Measurements from ENCODE around the gene ANKRD44.
"Not testable (repeated sequence)": the region's sequence is repeated elsewhere in the genome, so short reads cannot be mapped to it uniquely, and the experiment has no call there.

The ANKRD44 gene

GRCh38 chr2:197310271-197310985, at the start of gene ANKRD44:
Gene ANKRD44, minus strand, starts transcription at chr2:197310780. Its CDS starts 176 bp downstream, at chr2:197310604.
- peak; percentile 86 for DNase-seq (ENCODE audit: low read depth)

DNA sequence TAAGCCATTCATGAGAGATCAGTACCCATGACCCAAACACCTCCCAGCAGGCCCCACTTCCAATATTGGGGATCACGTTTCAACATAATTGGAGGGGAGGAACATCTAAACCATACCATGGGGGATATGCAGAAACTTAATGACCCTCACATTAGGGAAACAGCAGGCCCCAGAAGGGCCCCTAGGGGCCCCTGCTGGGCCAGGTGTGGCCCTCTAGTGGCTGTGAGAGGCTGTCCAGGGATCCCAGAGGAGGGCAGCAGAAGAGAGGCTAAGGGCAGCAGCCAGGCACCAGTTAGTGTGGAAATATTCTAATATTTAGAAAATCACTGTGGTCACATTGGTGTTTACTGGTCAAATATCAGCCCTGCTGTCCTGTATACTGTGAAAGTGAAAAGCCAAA, 49.3 kb upstream of the ANKRD44 start:
- no peak for DNase-seq (ENCODE audit: low read depth)

GRCh38 chr2:197358931-197359330, 48.4 kb upstream of the ANKRD44 start:
- DNase-seq (ENCODE audit: low read depth): no peak

GRCh38 chr2:197357986-197358385, 47.4 kb upstream of the ANKRD44 start:
- no peak for DNase-seq (ENCODE audit: low read depth)

GRCh38 chr2:197356136-197356535, 45.6 kb upstream of the ANKRD44 start:
- DNase-seq (ENCODE audit: low read depth): no peak

DNA sequence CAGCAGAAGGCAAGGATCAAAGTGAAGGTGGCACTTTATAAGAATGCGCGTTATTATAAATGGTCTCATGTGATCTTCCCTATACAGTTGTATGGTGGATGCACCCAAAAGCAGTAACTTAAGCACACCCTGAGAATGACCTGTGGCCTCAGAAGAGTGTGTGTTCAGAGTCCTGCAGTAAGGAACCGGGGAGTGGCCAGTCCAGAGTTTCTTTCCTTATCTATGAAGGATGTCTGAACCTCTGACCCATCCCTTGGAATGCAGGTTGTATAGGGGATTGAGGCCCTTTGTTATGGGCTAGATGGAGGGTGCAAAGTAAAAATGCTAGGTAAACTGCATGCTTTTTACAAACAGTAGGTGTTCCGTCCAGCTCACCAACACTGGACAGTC, 43.6 kb upstream of the ANKRD44 start:
- DNase-seq (ENCODE audit: low read depth): no peak

DNA sequence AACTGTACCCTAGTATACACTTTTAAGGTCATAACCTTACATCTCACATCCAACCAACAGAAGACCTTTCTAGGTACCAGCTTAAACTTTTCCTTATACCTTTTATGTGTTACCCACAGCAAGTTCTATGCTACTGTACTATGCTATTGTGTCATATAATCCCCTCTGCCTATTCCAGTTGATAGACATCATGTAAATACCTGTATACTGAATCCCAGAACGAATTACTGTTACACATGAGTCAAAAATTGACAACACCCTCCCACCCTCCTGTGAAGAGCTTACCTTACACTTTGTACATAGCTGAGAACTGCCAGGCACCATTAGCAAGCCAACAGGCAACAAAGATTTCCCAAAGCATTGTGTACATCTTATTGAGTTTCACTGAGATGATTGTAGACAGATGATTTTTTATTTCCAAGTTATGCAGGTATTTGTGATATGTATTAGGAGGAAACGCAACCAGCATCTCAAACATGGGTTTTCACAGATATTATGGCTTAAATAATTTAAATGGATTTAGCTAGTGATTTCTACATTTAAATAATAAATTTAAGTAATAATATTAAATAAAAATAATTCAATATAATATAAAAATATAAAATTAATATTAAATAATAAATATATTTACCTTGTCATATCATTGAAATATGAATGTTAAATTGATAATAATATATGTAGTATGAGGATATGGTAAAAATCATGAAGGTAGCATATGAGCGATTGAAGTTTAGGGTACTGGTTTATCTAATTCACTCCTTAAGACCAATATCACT, 43.0 kb upstream of the ANKRD44 start:
- DNase-seq (ENCODE audit: low read depth): no peak

DNA sequence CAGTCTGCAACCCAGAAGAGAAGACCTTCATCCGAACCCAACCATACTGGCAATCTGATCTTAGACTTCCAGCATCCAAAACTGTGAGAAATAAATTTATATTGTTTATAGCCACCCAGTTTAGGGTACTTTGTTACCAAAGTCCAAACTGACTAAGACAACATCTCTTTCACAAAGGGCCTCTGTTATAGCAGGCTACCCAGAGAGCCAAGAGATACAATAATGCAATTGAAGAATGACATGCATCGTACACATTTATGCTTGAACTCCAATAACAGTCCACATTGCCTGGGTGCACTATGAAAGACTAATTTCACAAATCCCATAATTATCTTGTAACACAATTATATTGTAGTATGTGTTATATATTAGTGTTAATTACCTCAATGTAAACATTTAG, 39.1 kb upstream of the ANKRD44 start:
- no peak for DNase-seq (ENCODE audit: low read depth)

DNA sequence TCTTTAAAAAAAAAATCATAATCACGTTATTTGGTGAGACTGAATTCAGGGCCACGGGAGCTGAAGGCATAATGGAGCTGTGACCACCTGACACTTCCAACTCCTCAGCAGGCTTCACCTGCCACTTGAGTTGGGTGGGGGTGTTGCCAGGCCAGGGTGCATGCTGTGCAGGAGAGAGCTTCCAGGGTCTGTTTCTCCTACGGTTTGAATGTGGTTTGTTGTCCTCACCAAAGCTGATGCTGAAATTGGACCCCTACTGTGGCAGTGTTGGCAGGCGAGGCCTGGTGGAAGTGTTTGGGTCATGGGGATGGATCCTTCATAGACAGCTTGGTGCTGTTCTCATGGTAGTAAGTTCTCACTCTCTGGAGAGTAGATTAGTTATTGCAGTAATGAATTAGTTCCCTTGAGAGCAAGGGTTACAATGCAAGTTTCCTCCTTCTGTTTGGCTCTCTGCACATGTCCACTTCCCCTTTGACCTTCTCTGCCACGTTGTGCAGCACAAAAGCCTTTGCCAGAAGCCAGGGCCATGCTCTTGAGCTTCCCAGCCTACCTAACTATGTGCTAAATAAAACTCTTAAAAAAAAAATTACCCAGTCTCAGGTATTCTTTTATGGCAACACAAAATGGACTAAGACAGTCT, 38.3 kb upstream of the ANKRD44 start:
- DNase-seq (ENCODE audit: low read depth): no peak

DNA sequence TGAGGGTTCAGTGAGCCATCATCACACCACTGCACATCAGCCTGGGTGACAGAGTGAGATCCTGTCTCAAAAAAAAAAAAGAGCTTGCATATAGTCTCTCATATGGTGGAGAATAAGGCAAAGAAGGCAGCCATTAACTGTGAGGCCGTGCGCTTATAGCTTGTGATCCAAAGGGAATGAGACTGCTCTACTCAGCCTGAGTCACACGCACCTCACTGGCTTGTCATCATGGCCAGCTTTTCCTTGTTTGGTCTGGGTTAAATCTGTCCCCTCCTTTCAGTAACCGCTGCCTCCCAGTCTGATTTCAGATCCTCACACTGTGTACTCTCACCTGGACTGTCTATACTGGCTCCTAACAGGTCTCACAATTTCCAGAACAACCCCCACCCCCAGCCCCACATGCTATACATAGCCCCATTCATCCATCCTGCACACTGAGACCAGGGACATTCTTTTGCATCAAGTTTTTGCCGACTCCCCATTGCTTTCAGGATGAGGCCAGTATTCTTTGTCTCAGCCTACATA, 35.3 kb upstream of the ANKRD44 start:
- no peak for DNase-seq (ENCODE audit: low read depth)

DNA sequence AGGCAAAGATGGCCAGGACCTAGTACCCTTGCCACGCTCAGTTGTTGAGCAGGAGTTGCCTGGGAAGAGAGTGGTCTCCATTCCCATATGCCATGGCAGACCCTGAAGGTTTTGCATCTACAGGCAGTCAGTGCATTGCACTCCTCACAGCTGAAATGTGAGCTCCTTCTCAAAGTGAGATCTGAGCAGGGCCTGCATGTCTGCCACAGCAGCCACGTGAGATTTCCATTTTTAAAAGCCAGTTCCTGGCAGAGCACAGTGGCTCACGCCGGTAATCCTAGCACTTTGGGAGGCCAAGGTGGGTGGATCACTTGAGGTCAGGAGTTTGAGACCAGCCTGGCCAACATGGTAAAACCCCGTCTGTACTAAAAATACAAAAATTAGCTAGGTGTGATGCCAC, 33.4 kb upstream of the ANKRD44 start:
- DNase-seq (ENCODE audit: low read depth): not testable (repeated sequence)

- no peak for DNase-seq (ENCODE audit: low read depth)
Observed at GRCh38 chr2:197340591-197340990, 30.0 kb upstream of the ANKRD44 start.

GRCh38 chr2:197339496-197340220, 29.1 kb upstream of the ANKRD44 start:
- no peak for DNase-seq (ENCODE audit: low read depth)

DNA sequence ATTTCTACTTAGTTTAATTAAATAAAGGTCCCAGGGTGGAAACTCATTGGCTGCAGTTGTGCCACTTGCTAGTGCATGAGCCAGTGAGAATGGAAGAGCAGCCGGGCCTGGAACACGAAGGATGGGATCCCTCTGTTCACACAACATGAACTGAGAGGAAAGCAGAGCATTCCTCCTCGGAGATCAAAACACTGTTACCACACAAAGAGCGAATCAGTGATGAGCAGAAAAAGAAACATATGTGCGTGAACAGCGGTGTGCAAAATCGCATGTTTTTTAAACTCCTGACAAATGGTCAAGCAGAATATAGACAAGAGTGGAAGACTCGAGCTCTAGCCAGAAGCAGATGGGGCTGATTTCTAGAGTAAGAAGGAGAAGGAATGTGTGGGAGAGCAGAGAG, 28.4 kb upstream of the ANKRD44 start:
- no peak for DNase-seq (ENCODE audit: low read depth)

DNA sequence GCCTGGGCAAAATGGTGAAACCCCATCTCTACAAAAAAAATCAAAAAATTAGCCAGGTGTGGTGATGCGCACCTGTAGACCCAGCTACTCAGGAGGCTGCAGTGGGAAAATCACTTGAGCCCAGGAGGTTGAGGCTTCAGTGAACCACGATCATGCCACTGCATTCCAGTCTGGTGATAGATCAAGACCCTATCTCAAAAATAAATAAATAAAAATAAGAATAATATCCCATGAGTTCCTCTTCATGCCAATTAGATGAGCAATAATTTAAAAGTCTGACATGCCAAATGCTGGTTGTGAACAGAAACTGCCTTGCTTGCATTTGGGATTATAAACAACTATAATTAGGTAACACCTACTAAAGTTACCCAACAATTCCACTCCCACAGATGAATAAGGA, 22.1 kb upstream of the ANKRD44 start:
- no peak for DNase-seq (ENCODE audit: low read depth)

DNA sequence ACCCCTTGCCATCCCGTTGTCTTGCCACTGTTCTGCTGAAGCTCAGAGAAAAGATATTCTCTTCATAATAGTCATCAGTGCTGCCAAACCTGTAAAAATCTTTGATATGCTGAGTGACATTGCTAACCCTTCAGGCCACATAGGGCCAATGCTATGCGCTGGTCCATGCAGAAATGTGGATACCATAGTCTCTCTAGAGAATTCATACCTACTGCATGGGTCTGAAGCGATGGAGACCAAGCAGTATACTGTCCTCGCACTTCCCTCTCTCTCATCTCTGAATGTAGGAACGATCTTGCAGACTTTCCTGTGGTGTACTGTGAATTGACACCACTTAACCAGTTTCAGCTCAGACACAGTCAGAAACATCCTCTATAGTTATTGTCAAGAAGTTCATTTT, 17.9 kb upstream of the ANKRD44 start:
- DNase-seq (ENCODE audit: low read depth): no peak

DNA sequence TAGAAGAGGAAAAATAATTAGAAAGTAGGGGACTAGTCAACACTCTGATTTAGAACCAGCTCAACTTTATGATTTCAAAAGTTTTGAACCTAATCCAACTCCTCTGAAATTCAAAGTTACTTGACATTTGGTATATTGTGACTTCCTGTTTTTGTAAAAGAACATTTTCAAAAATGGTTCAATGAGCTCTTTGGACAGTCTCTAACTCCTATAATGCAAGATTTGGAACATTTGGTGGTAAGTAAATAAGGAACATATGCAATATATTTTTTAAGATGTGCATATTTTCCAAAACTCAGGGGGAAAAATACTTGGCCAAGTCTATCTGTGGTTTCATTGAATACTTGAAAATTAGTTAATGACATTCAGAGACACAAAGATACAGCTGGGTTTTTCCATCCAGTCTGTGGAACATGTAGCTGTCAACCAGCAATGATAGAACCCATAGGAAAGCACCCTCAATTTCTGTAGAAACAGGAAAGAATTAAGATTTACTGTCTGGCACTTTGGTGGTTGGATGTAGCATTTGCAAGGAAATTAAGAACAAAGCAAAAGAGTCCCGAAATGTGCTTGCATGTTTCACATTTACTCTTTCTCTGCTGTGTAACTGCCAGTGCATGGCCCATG, 17.0 kb upstream of the ANKRD44 start:
- no peak for DNase-seq (ENCODE audit: low read depth)

DNA sequence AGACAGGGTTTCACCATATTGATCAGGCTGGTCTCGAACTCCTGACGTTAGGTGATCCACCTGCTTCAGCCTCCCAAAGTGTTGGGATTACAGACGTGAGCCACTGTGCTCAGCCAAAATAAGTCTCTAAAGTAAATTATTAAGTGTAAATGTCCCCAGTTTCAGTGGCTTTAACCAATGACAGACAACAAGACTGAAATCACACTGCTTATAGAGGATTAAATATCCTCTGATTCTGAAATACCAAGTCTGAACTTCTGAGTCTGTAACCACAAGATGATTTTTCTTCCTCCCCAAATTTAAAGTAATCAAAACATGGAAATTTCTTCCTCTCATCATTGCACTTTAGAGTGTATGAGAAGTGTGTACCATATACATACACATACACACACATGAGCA, 16.5 kb upstream of the ANKRD44 start:
- DNase-seq (ENCODE audit: low read depth): no peak

- no peak for DNase-seq (ENCODE audit: low read depth)
Observed at GRCh38 chr2:197324801-197325200, 14.2 kb upstream of the ANKRD44 start.

GRCh38 chr2:197322724-197323720, 12.4 kb upstream of the ANKRD44 start:
- no peak for DNase-seq (ENCODE audit: low read depth)

Data from activated T-helper 1 cell treated with Interleukin-2 at 50 U/mL for 16 hours (primary cell).